AG04449 (cell line): ENCODE data around the gene TRIM37.
"Not testable (repeated sequence)": the region's sequence is repeated elsewhere in the genome, so short reads cannot be mapped to it uniquely, and the experiment has no call there.

Experiments
- CTCF ChIA-PET: fragments of 350-600 bp; formaldehyde crosslinking; extraction: SDS; loops from one replicate; lab custom pipeline; 2021; ENCODE audit warnings: antibody characterized with exemption; lab: Yijun Ruan, JAX
- POLR2A ChIA-PET: fragments of 400-600, 350-600 bp; formaldehyde crosslinking; extraction: SDS; loops from one replicate; lab custom pipeline; 2020; ENCODE audit warnings: antibody characterized with exemption, inconsistent platforms; lab: Yijun Ruan, JAX
- DNase-seq: peaks from one replicate; pipeline ENCODE4 v3.0.0-alpha.2; 2010; ENCODE audit warnings: low read depth, low spot score
- H3K4me3 ChIP-seq: 2 replicates; pipeline ENCODE4 v1.5.1; 2011; ENCODE audit warnings: low read depth, mild to moderate bottlenecking, control low read depth, low read length
- CTCF ChIP-seq: IDR thresholded peaks from one replicate; pipeline ENCODE4 v1.5.1; 2011; ENCODE audit warnings: mild to moderate bottlenecking, moderate library complexity, low read length, control low read depth, inconsistent platforms; ENCODE audit not compliant: insufficient read depth; ENCODE audit errors: missing control alignments

TRIM37 gene

DNA sequence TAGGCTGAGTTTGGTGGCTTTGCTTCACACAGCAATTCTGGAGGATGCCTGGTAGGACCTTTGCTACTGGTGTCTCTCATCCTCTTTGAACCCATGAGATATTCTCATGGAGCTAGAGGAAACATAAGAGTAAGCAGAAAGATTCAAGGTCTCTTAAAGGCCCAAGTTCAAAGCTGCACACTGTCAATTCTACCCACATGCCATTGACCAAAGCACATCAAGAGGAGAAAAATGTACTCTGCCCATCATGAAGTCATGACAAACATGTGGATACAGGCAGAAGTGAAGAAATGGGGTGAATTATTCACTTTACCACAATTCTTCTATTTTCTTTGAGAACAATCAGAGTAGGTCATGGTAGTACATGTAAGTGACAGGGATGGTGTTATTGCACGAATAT lies 35.2 kb upstream of the TRIM37 start:
- no peak for DNase-seq
- POLR2A ChIA-PET = no interaction called here
- H3K4me3 ChIP-seq = no peak overlapping the region
- CTCF ChIA-PET = no interaction called here
- TF ChIP-seq CTCF = no peak

DNA sequence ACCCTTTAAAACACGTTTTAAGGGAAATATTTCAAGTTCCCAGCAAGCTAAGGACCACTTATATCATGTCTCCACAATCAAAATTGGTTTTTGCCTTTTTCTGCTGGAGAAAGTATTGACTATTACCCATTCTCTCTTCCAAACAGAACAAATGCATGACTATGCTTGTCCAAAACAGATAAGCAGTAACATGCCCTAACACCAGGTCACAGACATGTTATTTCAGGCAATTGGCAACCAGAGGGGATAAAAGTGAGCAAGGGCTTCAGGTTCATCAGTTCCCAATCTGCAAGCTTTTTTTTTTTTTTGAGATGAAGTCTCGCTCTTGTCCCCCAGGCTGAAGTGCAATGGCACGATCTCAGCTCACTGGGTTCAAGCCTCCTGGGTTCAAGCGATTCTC lies 33.3 kb upstream of the TRIM37 start:
- CTCF ChIA-PET = no interaction called here

GRCh38 chr17:59138339-59138738 lies 31.7 kb upstream of the TRIM37 start:
- CTCF ChIA-PET, POLR2A ChIA-PET, DNase-seq, H3K4me3 ChIP-seq: not testable (repeated sequence)

More for the DNA sequence above, 33.3 kb upstream of the TRIM37 start:
- TF ChIP-seq CTCF = no peak
- POLR2A ChIA-PET = no interaction called here
- H3K4me3 ChIP-seq = no peak overlapping the region
- no peak for DNase-seq

DNA sequence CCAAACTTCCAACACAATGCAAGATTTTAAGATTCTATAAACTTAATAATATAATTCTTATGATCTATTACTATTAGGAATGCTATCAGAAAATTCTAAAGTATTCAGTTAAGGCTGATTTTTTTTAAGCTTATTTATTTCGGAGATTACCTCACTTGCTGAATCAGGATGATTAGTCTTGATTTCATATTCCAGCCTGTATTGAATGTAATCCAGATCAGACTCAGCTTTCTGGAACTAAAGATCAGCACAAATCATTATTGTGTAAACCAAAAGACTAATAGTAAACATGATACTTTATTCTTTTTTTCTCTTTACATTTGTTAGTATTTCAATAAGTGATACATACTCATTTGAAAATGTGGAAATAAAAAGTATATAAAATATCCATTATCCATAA lies 24.5 kb upstream of the TRIM37 start:
- TF ChIP-seq CTCF = no peak
- DNase-seq = no peak
- ChIA-PET CTCF (no interaction called here), POLR2A (no interaction called here)
- H3K4me3 ChIP-seq = no peak overlapping the region

DNA sequence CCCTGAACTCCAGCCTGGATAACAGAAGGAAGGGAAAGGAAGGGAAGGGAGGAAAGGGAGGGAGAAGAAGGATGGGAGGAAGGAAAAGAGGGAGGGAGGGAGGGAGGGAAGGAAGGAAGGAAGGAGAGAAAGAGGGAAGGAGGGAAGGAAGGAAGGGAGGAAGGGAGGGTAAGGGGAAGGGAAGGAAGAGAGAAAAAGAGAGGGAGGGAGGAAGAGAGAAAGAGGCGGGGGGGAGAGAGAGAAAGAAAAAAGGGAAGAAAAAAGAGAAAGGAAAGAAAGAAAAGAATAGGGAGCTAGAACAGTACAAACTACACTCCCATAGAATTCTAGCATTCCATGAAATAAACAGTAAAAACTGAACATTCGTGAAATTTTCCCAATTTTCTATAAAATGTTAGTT lies 23.1 kb upstream of the TRIM37 start:
- CTCF ChIA-PET = no interaction called here
- TF ChIP-seq CTCF = no peak
- no peak overlapping the region for H3K4me3 ChIP-seq
- no peak for DNase-seq
- POLR2A ChIA-PET = no interaction called here

DNA sequence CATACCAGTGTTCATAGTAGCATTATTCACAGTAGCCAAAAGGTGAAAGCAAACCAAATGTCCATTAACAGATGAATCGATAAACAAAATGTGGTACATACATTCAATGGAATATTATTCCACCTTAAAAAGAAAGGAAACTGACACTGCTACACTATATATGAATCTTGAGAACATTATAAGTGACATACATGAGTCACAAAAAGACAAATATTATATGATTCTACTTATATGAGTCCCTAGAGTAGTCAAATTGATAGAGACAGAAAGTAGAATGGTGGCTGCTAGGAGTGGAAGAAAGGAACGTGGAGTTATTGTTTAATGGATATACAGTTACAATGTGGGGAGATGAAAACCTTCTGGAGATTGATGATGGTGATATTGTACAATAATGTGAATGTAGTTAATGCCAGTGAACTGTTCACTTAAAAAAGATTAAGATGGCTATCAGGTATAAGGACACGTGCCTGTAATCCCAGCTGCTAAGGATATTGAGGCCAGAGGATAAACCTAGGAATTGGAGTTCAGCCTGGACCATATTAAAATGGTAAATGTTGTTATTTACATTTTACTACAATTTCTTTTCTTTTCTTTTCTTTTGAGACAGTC lies 20.2 kb upstream of the TRIM37 start:
- ChIA-PET POLR2A (no interaction called here), CTCF (no interaction called here)
- TF ChIP-seq CTCF = no peak
- H3K4me3 ChIP-seq = no peak overlapping the region
- DNase-seq = no peak

- no peak overlapping the region for H3K4me3 ChIP-seq
- TF ChIP-seq CTCF = no peak
- ChIA-PET POLR2A (no interaction called here), CTCF (interaction anchor here (1.7 kb wide), 1 partner anchor 12 kb away, joined by 3 read pairs; no protein-coding TSS in a partner anchor)
- DNase-seq = no peak
Measured at GRCh38 chr17:59124665-59125064, 18.0 kb upstream of the TRIM37 start.
